Activated CD8-positive, alpha-beta memory T cell treated with anti-CD3 and anti-CD28 coated beads, Interleukin-2, amount 50 U/mL, for 24 hours (primary cell): Measurements from ENCODE around the gene MARCHF9.

Experiments used
- DNase-seq: peaks from one replicate; pipeline ENCODE4 v3.0.0-alpha.2; 2020; ENCODE audit errors: extremely low read depth

MARCHF9 gene

GRCh38 chr12:57796996-57797395 is 42.1 kb downstream of the MARCHF9 start:
- no peak for DNase-seq

GRCh38 chr12:57797933-57798332 is 43.0 kb downstream of the MARCHF9 start:
- DNase-seq, result no peak

GRCh38 chr12:57800965-57801364 is 46.1 kb downstream of the MARCHF9 start:
- no peak for DNase-seq

- no peak for DNase-seq
Measured at GRCh38 chr12:57802607-57803006, 47.7 kb downstream of the MARCHF9 start.

- DNase-seq, result no peak
Measured at GRCh38 chr12:57803319-57803893, 48.5 kb downstream of the MARCHF9 start.

GRCh38 chr12:57806677-57807076 is 51.8 kb downstream of the MARCHF9 start:
- DNase-seq, result no peak

GRCh38 chr12:57807285-57807684 is 52.4 kb downstream of the MARCHF9 start:
- no peak for DNase-seq

GRCh38 chr12:57808351-57808750 is 53.4 kb downstream of the MARCHF9 start:
- DNase-seq, result no peak

GRCh38 chr12:57809425-57809824 is 54.5 kb downstream of the MARCHF9 start:
- DNase-seq, result no peak
